ENCODE results near the gene STBD1.

STBD1 gene

GRCh38 chr4:76313547-76313946, 7.0 kb downstream of the STBD1 start:
- POLR2A ChIA-PET, result no interaction called here
- TF ChIP-seq CTCF (IDR thresholded peaks at IDR 0.05; ENCODE audit: control extremely low read depth, extremely low read depth, low read depth, missing control alignments), result no peak

GRCh38 chr4:76315267-76315918, 8.9 kb downstream of the STBD1 start:
- DNase-seq (ENCODE audit: extremely low spot score), result no peak
- no peak for TF ChIP-seq CTCF (IDR thresholded peaks at IDR 0.05; ENCODE audit: control extremely low read depth, extremely low read depth, low read depth, missing control alignments)
- POLR2A ChIA-PET, result no interaction called here
- CTCF ChIA-PET, result interaction anchor here (0.9 to 1.2 kb wide), 2 partner anchors 10 to 12 kb away, joined by 3 read pairs; no protein-coding TSS in a partner anchor

More at GRCh38 chr4:76313547-76313946, 7.0 kb downstream of the STBD1 start:
- DNase-seq (ENCODE audit: extremely low spot score), result no peak
- CTCF ChIA-PET, result interaction anchor here (1.4 kb wide), 2 partner anchors 12 to 35 kb away, joined by 3 to 4 read pairs; no protein-coding TSS in a partner anchor

GRCh38 chr4:76316131-76316530, 9.6 kb downstream of the STBD1 start:
- DNase-seq (ENCODE audit: extremely low spot score), result no peak
- CTCF ChIA-PET, result interaction anchor here (0.9 kb wide), 1 partner anchor 10 kb away, joined by 3 read pairs; no protein-coding TSS in a partner anchor
- POLR2A ChIA-PET, result no interaction called here
- TF ChIP-seq CTCF (IDR thresholded peaks at IDR 0.05; ENCODE audit: control extremely low read depth, extremely low read depth, low read depth, missing control alignments), result no peak

- DNase-seq (ENCODE audit: extremely low spot score), result no peak
- TF ChIP-seq CTCF (IDR thresholded peaks at IDR 0.05; ENCODE audit: control extremely low read depth, extremely low read depth, low read depth, missing control alignments), result no peak
- ChIA-PET POLR2A (no interaction called here), CTCF (interaction anchor here (2.6 kb wide), 1 partner anchor 16 kb away, joined by 8 read pairs; no protein-coding TSS in a partner anchor)
These were observed 15.7 kb downstream of the STBD1 start for GRCh38 chr4:76322236-76322635.

- ChIA-PET POLR2A (no interaction called here), CTCF (no interaction called here)
- DNase-seq (ENCODE audit: extremely low spot score), result no peak
- no peak for TF ChIP-seq CTCF (IDR thresholded peaks at IDR 0.05; ENCODE audit: control extremely low read depth, extremely low read depth, low read depth, missing control alignments)
These were observed 18.5 kb downstream of the STBD1 start for GRCh38 chr4:76325072-76325471.

- CTCF ChIA-PET, result interaction anchor here (1.5 kb wide), 1 partner anchor 14 kb away, joined by 3 read pairs; no protein-coding TSS in a partner anchor
- DNase-seq (ENCODE audit: extremely low spot score), result no peak
- POLR2A ChIA-PET, result no interaction called here
- no peak for TF ChIP-seq CTCF (IDR thresholded peaks at IDR 0.05; ENCODE audit: control extremely low read depth, extremely low read depth, low read depth, missing control alignments)
These were observed 20.0 kb downstream of the STBD1 start for GRCh38 chr4:76326515-76326914.
